H9 (cell line): ENCODE results near the gene TPSAB1. TPM values are rescaled to one million over a fixed set of nuclear protein-coding genes. Genes with fewer than 3 reads are reported as not detected.

ENCODE experiments used
- DNase-seq: peaks from one replicate; pipeline ENCODE4 v3.0.0-alpha.2; 2017
- H2AFZ ChIP-seq: one replicate; pipeline ENCODE4 v1.6.1; 2013; ENCODE audit warnings: mild to moderate bottlenecking, low read length, control low read depth, moderate library complexity
- H2AK5ac ChIP-seq: 2 replicates; pipeline ENCODE4 v1.6.1; 2013; ENCODE audit warnings: low read length, control low read depth, mixed read lengths; ENCODE audit not compliant: insufficient read length
- H2BK120ac ChIP-seq: one replicate; pipeline ENCODE4 v1.6.1; 2013; ENCODE audit warnings: low read depth, mild to moderate bottlenecking, low read length, control low read depth, inconsistent platforms; ENCODE audit not compliant: poor library complexity, severe bottlenecking
- H2BK12ac ChIP-seq: 2 replicates; pipeline ENCODE4 v1.6.1; 2013; ENCODE audit warnings: low read length, control low read depth, mixed read lengths, low read depth; ENCODE audit not compliant: insufficient read length
- H2BK15ac ChIP-seq: 2 replicates; pipeline ENCODE4 v1.6.1; 2013; ENCODE audit warnings: low read depth, low read length, control low read depth
- H2BK20ac ChIP-seq: one replicate; pipeline ENCODE4 v1.6.1; 2013; ENCODE audit warnings: low read depth, mild to moderate bottlenecking, low read length, control low read depth, inconsistent platforms; ENCODE audit not compliant: poor library complexity, severe bottlenecking
- H2BK5ac ChIP-seq: 2 replicates; pipeline ENCODE4 v1.6.1; 2013; ENCODE audit warnings: low read length, control low read depth, mixed read lengths; ENCODE audit not compliant: insufficient read length
- H3K14ac ChIP-seq: 2 replicates; pipeline ENCODE4 v1.6.1; 2013; ENCODE audit warnings: low read length, control low read depth; ENCODE audit not compliant: insufficient read depth
- H3K18ac ChIP-seq: 2 replicates; pipeline ENCODE4 v1.6.1; 2013; ENCODE audit warnings: low read depth, mild to moderate bottlenecking, mixed read lengths, low read length, control low read depth; ENCODE audit not compliant: insufficient read length
- H3K23ac ChIP-seq: 2 replicates; pipeline ENCODE4 v1.6.1; 2013; ENCODE audit warnings: low read length, control low read depth, mixed read lengths, low read depth; ENCODE audit not compliant: insufficient read length
- H3K23me2 ChIP-seq: 2 replicates; pipeline ENCODE4 v1.6.1; 2013; ENCODE audit warnings: low read depth, mild to moderate bottlenecking, mixed read lengths, low read length, control low read depth; ENCODE audit not compliant: insufficient read length, poor library complexity, severe bottlenecking
- H3K27ac ChIP-seq: 2 replicates; pipeline ENCODE4 v1.5.1; 2013; ENCODE audit warnings: low read length, control low read depth, mixed read lengths, low read depth; ENCODE audit not compliant: insufficient read length
- H3K27me3 ChIP-seq: 2 replicates; pipeline ENCODE4 v1.6.1; 2013; ENCODE audit warnings: low read length, control low read depth, inconsistent platforms; ENCODE audit not compliant: insufficient read depth
- H3K4ac ChIP-seq: 2 replicates; pipeline ENCODE4 v1.6.1; 2013; ENCODE audit warnings: low read depth, mild to moderate bottlenecking, control low read depth, inconsistent platforms, low read length, moderate library complexity
- H3K4me1 ChIP-seq: 2 replicates; pipeline ENCODE4 v1.6.1; 2013; ENCODE audit warnings: low read length, control low read depth, inconsistent platforms; ENCODE audit not compliant: insufficient read depth
- H3K4me2 ChIP-seq: 2 replicates; pipeline ENCODE4 v1.6.1; 2013; ENCODE audit warnings: low read length, control low read depth, mixed read lengths; ENCODE audit not compliant: insufficient read length, insufficient read depth
- H3K56ac ChIP-seq: 2 replicates; pipeline ENCODE4 v1.6.1; 2013; ENCODE audit warnings: low read depth, mild to moderate bottlenecking, mixed read lengths, low read length, control low read depth; ENCODE audit not compliant: insufficient read length
- H3K79me1 ChIP-seq: 2 replicates; pipeline ENCODE4 v1.6.1; 2013; ENCODE audit warnings: low read depth, mild to moderate bottlenecking, moderate library complexity, low read length, control low read depth, inconsistent platforms; ENCODE audit not compliant: insufficient read depth, poor library complexity, severe bottlenecking
- H3K79me2 ChIP-seq: 2 replicates; pipeline ENCODE4 v1.6.1; 2013; ENCODE audit warnings: low read length, control low read depth, inconsistent platforms; ENCODE audit not compliant: insufficient read depth
- H3K9ac ChIP-seq: 2 replicates; pipeline ENCODE4 v1.6.1; 2013; ENCODE audit warnings: low read length, control low read depth, mixed read lengths; ENCODE audit not compliant: insufficient read length; ENCODE audit errors: extremely low read depth
- H3K9me3 ChIP-seq: one replicate; pipeline ENCODE4 v1.6.1; 2013; ENCODE audit warnings: low read depth, low read length, inconsistent platforms; ENCODE audit not compliant: control insufficient read depth
- H3T11ph ChIP-seq: one replicate; pipeline ENCODE4 v1.6.1; 2013; ENCODE audit warnings: mild to moderate bottlenecking, low read length, control low read depth, inconsistent platforms
- H4K20me1 ChIP-seq: one replicate; pipeline ENCODE4 v1.6.1; 2013; ENCODE audit not compliant: control insufficient read depth, insufficient read length, insufficient read depth
- H4K5ac ChIP-seq: 2 replicates; pipeline ENCODE4 v1.6.1; 2013; ENCODE audit warnings: low read depth, mild to moderate bottlenecking, mixed read lengths, low read length, control low read depth; ENCODE audit not compliant: insufficient read length
- H4K8ac ChIP-seq: replicated peaks from 2 replicates; pipeline ENCODE4 v1.6.1; 2013; ENCODE audit warnings: low read length, control low read depth, mixed read lengths, low read depth; ENCODE audit not compliant: insufficient read length
- H4K91ac ChIP-seq: 2 replicates; pipeline ENCODE4 v1.6.1; 2013; ENCODE audit warnings: low read depth, mild to moderate bottlenecking, moderate library complexity, mixed read lengths, low read length, control low read depth; ENCODE audit not compliant: insufficient read length
- H3K27ac Mint-ChIP-seq, 3 experiments: 2 replicates in 2 of 3; 3 replicates in 1 of 3; pipeline ENCODE4 v1.8.0; 2020 to 2021; ENCODE audit warnings: mixed read lengths in 3 of 3, mild to moderate bottlenecking in 1 of 3, moderate library complexity in 1 of 3
- H3K27me3 Mint-ChIP-seq: 2 replicates; pipeline ENCODE4 v1.8.0; 2021; ENCODE audit warnings: low read depth, mild to moderate bottlenecking, moderate library complexity, mixed read lengths
- H3K36me3 Mint-ChIP-seq, 3 experiments: 2 replicates in 2 of 3; 3 replicates in 1 of 3; pipeline ENCODE4 v1.8.0; 2020 to 2021; ENCODE audit warnings: low read depth in 3 of 3, mixed read lengths in 3 of 3; ENCODE audit not compliant: insufficient read depth in 1 of 3
- H3K4me1 Mint-ChIP-seq, 2 experiments: 2 replicates each; pipeline ENCODE4 v1.8.0; 2020; ENCODE audit warnings: mixed read lengths in 2 of 2
- H3K4me3 Mint-ChIP-seq, 2 experiments: 2 replicates in 1 of 2; 3 replicates in 1 of 2; pipeline ENCODE4 v1.8.0; 2020 to 2021; ENCODE audit warnings: mild to moderate bottlenecking in 2 of 2, mixed read lengths in 2 of 2, moderate library complexity in 1 of 2
- H3K9me3 Mint-ChIP-seq, 2 experiments: 2 replicates in 1 of 2; 3 replicates in 1 of 2; pipeline ENCODE4 v1.8.0; 2020; ENCODE audit warnings: mild to moderate bottlenecking in 2 of 2, mixed read lengths in 2 of 2, moderate library complexity in 1 of 2
- WGBS: extraction: QIAGEN DNeasy Blood & Tissue Kit; methylation state at CpG from one replicate; pipeline ENCODE4 v1.1.7; 2013; ENCODE audit warnings: missing lambda C conversion rate, low lambda C conversion rate, mixed read lengths; ENCODE audit not compliant: insufficient read length; ENCODE audit errors: extremely low coverage; 5-methylcytosine and 5-hydroxymethylcytosine counted together
- total RNA-seq: library from RNA; stranded (reverse); gene quantifications from 2 replicates; pipeline ENCODE4 v1.2.1, GENCODE V29; 2021
- TF ChIP-seq, protein P1 (sequence below): fragments of 200-600 bp; sonication (generic); conservative IDR thresholded peaks from 3 replicates; pipeline ENCODE4 v1.8.0; 2021; ENCODE audit warnings: antibody characterized with exemption, mild to moderate bottlenecking

Gene TPSAB1
- total RNA-seq, 1 experiment from 2014 or later: not detected

DNA sequence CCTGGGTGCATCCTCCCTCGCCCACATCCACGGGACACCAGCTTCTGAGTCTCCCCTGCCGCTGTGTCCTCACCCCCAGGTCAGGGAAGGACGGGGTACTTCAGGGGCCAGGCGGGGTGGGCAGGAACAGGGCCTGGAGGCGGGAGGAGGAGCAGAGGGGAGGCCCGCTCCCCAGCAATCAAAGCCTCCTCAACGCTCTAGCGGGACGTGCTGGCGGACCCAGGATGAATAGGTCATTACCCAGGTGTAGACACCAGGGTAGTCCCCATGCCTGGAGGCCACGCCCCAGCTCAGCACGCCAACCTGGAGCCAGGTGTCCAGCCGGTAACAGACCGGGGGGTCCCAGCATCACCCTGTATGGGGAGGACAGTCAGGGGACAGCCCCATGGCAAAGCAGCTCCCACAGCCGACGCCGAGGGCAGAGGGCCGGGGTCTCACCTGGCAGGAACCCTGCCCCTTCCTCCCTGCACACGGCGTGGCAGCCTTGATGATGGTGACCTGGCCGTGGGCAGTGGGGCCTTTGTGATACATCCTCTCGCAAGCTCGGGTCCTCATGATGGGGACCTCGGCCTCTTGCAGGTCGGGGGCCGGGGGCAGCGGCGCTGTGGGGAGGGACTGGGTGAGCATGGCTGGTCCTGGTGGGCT is 39.6 kb downstream of the TPSAB1 start:
- Histone ChIP-seq H3K23ac (no peak overlapping the region), H4K91ac (no peak overlapping the region), H3K4me2 (no peak overlapping the region), H4K20me1 (no peaks in the 10 kb centered on the region), H4K5ac (no peak overlapping the region), H3K4me1 (no peaks in the 10 kb centered on the region; the same call in 1 of the 2 replicates), H3K18ac (no peak overlapping the region), H3K4ac (no peak overlapping the region), H2BK15ac (no peak overlapping the region; the same call in 1 of the 2 replicates), H3K23me2 (no peaks in the 10 kb centered on the region), H3K27me3 (no peaks in the 10 kb centered on the region), H2BK12ac (no peak overlapping the region), H3K79me1 (no peaks in the 10 kb centered on the region), H2AFZ (no peak overlapping the region), H2BK120ac (no peak overlapping the region), H3T11ph (no peak overlapping the region), H3K27ac (no peak overlapping the region), H4K8ac (no peak overlapping the region), H3K14ac (no peak overlapping the region), H3K79me2 (no peaks in the 10 kb centered on the region), H2BK5ac (no peak overlapping the region), H3K9me3 (no peaks in the 10 kb centered on the region), H2AK5ac (no peak overlapping the region), H2BK20ac (no peak overlapping the region), H3K9ac (no peak overlapping the region), H3K56ac (no peak overlapping the region)
- peaks cover 0 to 2% (median 0%) of the 10 kb centered on the region in 3 experiments; a peak in 2 of 7 replicates for H3K36me3 Mint-ChIP-seq
- TF ChIP-seq, protein P1, sequence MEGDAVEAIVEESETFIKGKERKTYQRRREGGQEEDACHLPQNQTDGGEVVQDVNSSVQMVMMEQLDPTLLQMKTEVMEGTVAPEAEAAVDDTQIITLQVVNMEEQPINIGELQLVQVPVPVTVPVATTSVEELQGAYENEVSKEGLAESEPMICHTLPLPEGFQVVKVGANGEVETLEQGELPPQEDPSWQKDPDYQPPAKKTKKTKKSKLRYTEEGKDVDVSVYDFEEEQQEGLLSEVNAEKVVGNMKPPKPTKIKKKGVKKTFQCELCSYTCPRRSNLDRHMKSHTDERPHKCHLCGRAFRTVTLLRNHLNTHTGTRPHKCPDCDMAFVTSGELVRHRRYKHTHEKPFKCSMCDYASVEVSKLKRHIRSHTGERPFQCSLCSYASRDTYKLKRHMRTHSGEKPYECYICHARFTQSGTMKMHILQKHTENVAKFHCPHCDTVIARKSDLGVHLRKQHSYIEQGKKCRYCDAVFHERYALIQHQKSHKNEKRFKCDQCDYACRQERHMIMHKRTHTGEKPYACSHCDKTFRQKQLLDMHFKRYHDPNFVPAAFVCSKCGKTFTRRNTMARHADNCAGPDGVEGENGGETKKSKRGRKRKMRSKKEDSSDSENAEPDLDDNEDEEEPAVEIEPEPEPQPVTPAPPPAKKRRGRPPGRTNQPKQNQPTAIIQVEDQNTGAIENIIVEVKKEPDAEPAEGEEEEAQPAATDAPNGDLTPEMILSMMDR: no peak
- peaks cover 12 to 24% of the 10 kb centered on the region in 2 experiments; a peak in 3 of 4 replicates for H3K4me1 Mint-ChIP-seq
- peaks cover 37% of the 10 kb centered on the region for H3K27me3 Mint-ChIP-seq
- no peak for DNase-seq
- H3K4me3 Mint-ChIP-seq: no peak overlapping the region
- H3K9me3 Mint-ChIP-seq: no peaks in the 10 kb centered on the region
- no CpG with 5 or more reads among the region's 29 CpGs for WGBS
- H3K27ac Mint-ChIP-seq: no peak overlapping the region
